Natural killer cell (primary cell): ENCODE measurements around the gene IL20. TPM values are rescaled to one million over a fixed set of nuclear protein-coding genes. Genes with fewer than 3 reads are reported as not detected.

Source experiments
- ATAC-seq, 3 donors: fragments of 150-1000 bp in 2 of 3; fragments of 200-7000 bp in 1 of 3; cut with Tn5 transposase; 1 replicate in 1 of 3; 2 replicates in 2 of 3; pipeline ENCODE4 v1.10.0; 2021; ENCODE audit warnings: mild to moderate bottlenecking in 2 of 3, moderate library complexity in 2 of 3
- DNase-seq, 2 donors: peaks; one replicate each; pipeline versions ENCODE4 v3.0.0 to v3.0.0-alpha.2; 2013 to 2021; ENCODE audit warnings: mixed read lengths in 1 of 2
- H3K27ac ChIP-seq: one replicate; pipeline ENCODE4 v1.5.1; 2013; ENCODE audit warnings: mild to moderate bottlenecking, low read length
- H3K27me3 ChIP-seq: one replicate; pipeline ENCODE4 v1.6.1; 2013; ENCODE audit warnings: low read length; ENCODE audit not compliant: control insufficient read depth, insufficient read depth
- H3K36me3 ChIP-seq: one replicate; pipeline ENCODE4 v1.6.1; 2013; ENCODE audit warnings: low read length; ENCODE audit not compliant: control insufficient read depth, insufficient read depth
- H3K4me1 ChIP-seq: one replicate; pipeline ENCODE4 v1.6.1; 2013; ENCODE audit warnings: low read length; ENCODE audit not compliant: control insufficient read depth, insufficient read depth
- H3K4me3 ChIP-seq: one replicate; pipeline ENCODE4 v1.5.1; 2013; ENCODE audit warnings: low read length
- H3K9me3 ChIP-seq: one replicate; pipeline ENCODE4 v1.6.1; 2013; ENCODE audit warnings: low read length; ENCODE audit not compliant: control insufficient read depth, insufficient read depth
- H3K27ac Mint-ChIP-seq, 2 donors: one replicate each; pipeline ENCODE4 v1.8.0; 2022; ENCODE audit warnings: mild to moderate bottlenecking in 2 of 2, mixed read lengths in 2 of 2, moderate library complexity in 1 of 2
- H3K27me3 Mint-ChIP-seq, 2 donors: one replicate each; pipeline ENCODE4 v1.8.0; 2022; ENCODE audit warnings: low read depth in 2 of 2, mixed read lengths in 2 of 2
- H3K36me3 Mint-ChIP-seq: one replicate; pipeline ENCODE4 v1.8.0; 2022; ENCODE audit warnings: mixed read lengths
- H3K4me1 Mint-ChIP-seq, 2 donors: one replicate each; pipeline ENCODE4 v1.8.0; 2022; ENCODE audit warnings: mixed read lengths in 2 of 2
- H3K4me3 Mint-ChIP-seq: one replicate; pipeline ENCODE4 v1.8.0; 2022; ENCODE audit warnings: mild to moderate bottlenecking, moderate library complexity, mixed read lengths
- H3K9me3 Mint-ChIP-seq, 2 donors: one replicate each; pipeline ENCODE4 v1.8.0; 2022; ENCODE audit warnings: mixed read lengths in 2 of 2
- CTCF ChIP-seq: fragments of 200-600 bp; IDR thresholded peaks from one replicate; pipeline ENCODE4 v1.8.0; 2022; ENCODE audit warnings: antibody characterized with exemption
- WGBS: methylation state at CpG from one replicate; pipeline ENCODE4 v1.1.7; 2013; ENCODE audit warnings: missing lambda C conversion rate; ENCODE audit not compliant: insufficient coverage; 5-methylcytosine and 5-hydroxymethylcytosine counted together
- intact Hi-C: fragments of 100-400 bp; cut with micrococcal nuclease; formaldehyde crosslinking; loops from one replicate; pipeline ENCODE4 v1.14.2; 2022
- total RNA-seq, 4 donors: library from RNA; stranded (reverse); fragments of 120-200 nt in 1 of 4; gene quantifications; one replicate each; pipeline versions ENCODE4 v1.2.3 to v1.2.4, GENCODE V29; 2013 to 2022

The IL20 gene
- total RNA-seq, 3 donors from 2014 or later (not counting 1 experiment from before 2014, with no cell fraction given), result not detected

GRCh38 chr1:206911064-206911663 lies 45.7 kb downstream of the IL20 start:
- peaks cover 19% of the 10 kb centered on the region for H3K36me3 Mint-ChIP-seq

GRCh38 chr1:206912445-206913095 lies 47.1 kb downstream of the IL20 start:
- Mint-ChIP-seq H3K9me3 (no peaks in the 10 kb centered on the region), H3K27ac (peak overlapping the region in 1 of 2 donors; percentile 77), H3K4me3 (peak overlapping the region; percentile 25), H3K36me3 (peaks cover 19% of the 10 kb centered on the region), H3K4me1 (peaks cover 84% of the 10 kb centered on the region in 2 donors), H3K27me3 (no peaks in the 10 kb centered on the region)
- Histone ChIP-seq H3K4me1 (peaks cover 73% of the 10 kb centered on the region), H3K9me3 (no peaks in the 10 kb centered on the region), H3K36me3 (peaks cover 75% of the 10 kb centered on the region), H3K27ac (peak overlapping the region; percentile 40), H3K4me3 (no peak overlapping the region), H3K27me3 (no peaks in the 10 kb centered on the region)
- peak; percentile 91 for TF ChIP-seq CTCF
- 32% methylated on average over 7 of the region's 7 CpGs for WGBS
- intact Hi-C loops, result loop anchor here (1.0 to 10.0 kb wide), 4 partner anchors 47 to 278 kb away; partner anchors contain the start of genes DYRK3 and IL20
- DNase-seq (peak; percentile 51 to 88), ATAC-seq (peak; percentile 72 to 80 (median 77))

More at GRCh38 chr1:206911064-206911663, 45.7 kb downstream of the IL20 start:
- Histone ChIP-seq H3K4me1 (peaks cover 68% of the 10 kb centered on the region), H3K27me3 (no peaks in the 10 kb centered on the region), H3K36me3 (peaks cover 80% of the 10 kb centered on the region), H3K9me3 (no peaks in the 10 kb centered on the region), H3K27ac (no peak overlapping the region), H3K4me3 (no peak overlapping the region)
- ATAC-seq, result peak; percentile 69 to 78 (median 75)
- intact Hi-C loops, result loop anchor here (2.0 to 10.0 kb wide), 3 partner anchors 14 to 276 kb away; partner anchors contain the start of gene DYRK3
- peak overlapping the region in 1 of 2 donors; percentile 77 for H3K27ac Mint-ChIP-seq
- peak; percentile 92 for TF ChIP-seq CTCF
- peaks cover 76% of the 10 kb centered on the region in 2 donors for H3K4me1 Mint-ChIP-seq
- H3K9me3 Mint-ChIP-seq, result no peaks in the 10 kb centered on the region
- peak in 1 of 2 donors; percentile 78 for DNase-seq
- H3K27me3 Mint-ChIP-seq, result no peaks in the 10 kb centered on the region
- no peak overlapping the region for H3K4me3 Mint-ChIP-seq
- no CpG with 5 or more reads among the region's 1 CpG for WGBS

- peaks cover 80% of the 10 kb centered on the region for H3K4me1 ChIP-seq
- ATAC-seq (no peak), DNase-seq (no peak)
- Mint-ChIP-seq H3K27ac (peak overlapping the region in 1 of 2 donors; percentile 77), H3K36me3 (peaks cover 20% of the 10 kb centered on the region), H3K4me3 (peak overlapping the region; percentile 54), H3K4me1 (peaks cover 84 to 88% of the 10 kb centered on the region in 2 donors), H3K9me3 (no peaks in the 10 kb centered on the region), H3K27me3 (no peaks in the 10 kb centered on the region)
- H3K4me3 ChIP-seq, result no peak overlapping the region
- TF ChIP-seq CTCF, result no peak
- intact Hi-C loops, result loop anchor here (5.0 to 10.0 kb wide), 2 partner anchors 68 to 279 kb away; partner anchors contain the start of gene DYRK3
- no peaks in the 10 kb centered on the region for H3K9me3 ChIP-seq
- no peaks in the 10 kb centered on the region for H3K27me3 ChIP-seq
- 79% methylated on average over 11 of the region's 12 CpGs for WGBS
- peak overlapping the region; percentile 2 for H3K27ac ChIP-seq
- H3K36me3 ChIP-seq, result peaks cover 61% of the 10 kb centered on the region
Observed at GRCh38 chr1:206913766-206914537, 48.5 kb downstream of the IL20 start.
